Measurements from ENCODE around the gene NPB. TPM values are rescaled to one million over a fixed set of nuclear protein-coding genes. Genes with fewer than 3 reads are reported as not detected.

Gene NPB
- total RNA-seq, 1 donor from 2014 or later = 0.26 TPM

- no peak for FAIRE-seq
- Histone ChIP-seq H3K4me3 (ENCODE audit: low read depth, low read length) (no peak overlapping the region), H3K27me3 (ENCODE audit: control insufficient read depth, insufficient read depth, low read length) (no peaks in the 10 kb centered on the region), H3K36me3 (ENCODE audit: control insufficient read depth, insufficient read depth, low read length) (peaks cover 1% of the 10 kb centered on the region)
- TF ChIP-seq CTCF (IDR thresholded peaks at IDR 0.05; ENCODE audit: insufficient read depth, low read length, severe bottlenecking) = no peak
- DNase-seq (ENCODE audit: low read depth) = no peak
These were observed 38.8 kb downstream of the NPB start for GRCh38 chr17:81940538-81941483.

- no peak for TF ChIP-seq CTCF (IDR thresholded peaks at IDR 0.05; ENCODE audit: insufficient read depth, low read length, severe bottlenecking)
- FAIRE-seq (no peak), DNase-seq (ENCODE audit: low read depth) (no peak)
- Histone ChIP-seq H3K36me3 (ENCODE audit: control insufficient read depth, insufficient read depth, low read length) (no peaks in the 10 kb centered on the region), H3K4me3 (ENCODE audit: low read depth, low read length) (no peak overlapping the region), H3K27me3 (ENCODE audit: control insufficient read depth, insufficient read depth, low read length) (no peaks in the 10 kb centered on the region)
These were observed 39.6 kb downstream of the NPB start for GRCh38 chr17:81941484-81942166.

GRCh38 chr17:81942167-81942553, 40.1 kb downstream of the NPB start:
- no peaks in the 10 kb centered on the region for H3K36me3 ChIP-seq (ENCODE audit: control insufficient read depth, insufficient read depth, low read length)
- H3K27me3 ChIP-seq (ENCODE audit: control insufficient read depth, insufficient read depth, low read length) = no peaks in the 10 kb centered on the region
- H3K4me3 ChIP-seq (ENCODE audit: low read depth, low read length) = no peak overlapping the region
- no peak for FAIRE-seq
- TF ChIP-seq CTCF (IDR thresholded peaks at IDR 0.05; ENCODE audit: insufficient read depth, low read length, severe bottlenecking) = no peak
- no peak for DNase-seq (ENCODE audit: low read depth)

GRCh38 chr17:81944858-81945257, 42.8 kb downstream of the NPB start:
- H3K27me3 ChIP-seq (ENCODE audit: control insufficient read depth, insufficient read depth, low read length) = no peaks in the 10 kb centered on the region
- no peaks in the 10 kb centered on the region for H3K36me3 ChIP-seq (ENCODE audit: control insufficient read depth, insufficient read depth, low read length)
- FAIRE-seq (no peak), DNase-seq (ENCODE audit: low read depth) (no peak)
- H3K4me3 ChIP-seq (ENCODE audit: low read depth, low read length) = no peak overlapping the region
- TF ChIP-seq CTCF (IDR thresholded peaks at IDR 0.05; ENCODE audit: insufficient read depth, low read length, severe bottlenecking) = no peak

- Histone ChIP-seq H3K4me3 (ENCODE audit: low read depth, low read length) (no peak within 1 kb of the TSS), H3K27me3 (ENCODE audit: control insufficient read depth, insufficient read depth, low read length) (no peaks in the 10 kb centered on the region), H3K36me3 (ENCODE audit: control insufficient read depth, insufficient read depth, low read length) (no peaks in the 10 kb centered on the region)
- no peak for TF ChIP-seq CTCF (IDR thresholded peaks at IDR 0.05; ENCODE audit: insufficient read depth, low read length, severe bottlenecking)
- FAIRE-seq (no peak), DNase-seq (ENCODE audit: low read depth) (no peak)
These were observed 45.2 kb downstream of the NPB start, which contains the start of gene MYADML2 for GRCh38 chr17:81947189-81947588. TSS of gene MYADML2 (minus strand) at chr17:81947233. CDS start at chr17:81941741, 5,492 bp downstream.
